Spleen (tissue), 11 donors: ENCODE measurements around the gene CASP8. TPM values are rescaled to one million over a fixed set of nuclear protein-coding genes. Genes with fewer than 3 reads are reported as not detected.

ENCODE experiments used
- DNase-seq: peaks from one replicate; pipeline ENCODE4 v3.0.0-alpha.2; 2020
- H3K27ac ChIP-seq, 8 donors: fragments of 200-600 bp; sonication (generic) in 7 of 8; 1 replicate in 4 of 8; 2 replicates in 4 of 8; pipeline versions ENCODE4 v1.5.0 to v1.8.0; 2016 to 2021; ENCODE audit warnings: inconsistent platforms in 4 of 8, mild to moderate bottlenecking in 4 of 8, moderate library complexity in 1 of 8
- H3K27me3 ChIP-seq, 7 donors: fragments of 200-600 bp; sonication (generic) in 6 of 7; replicated peaks in 1 of 7; 1 replicate in 4 of 7; 2 replicates in 3 of 7; pipeline versions ENCODE4 v1.5.0 to v1.8.0; 2016 to 2021; ENCODE audit warnings: inconsistent platforms in 3 of 7, mild to moderate bottlenecking in 1 of 7
- H3K36me3 ChIP-seq, 6 donors: fragments of 200-600 bp; sonication (generic) in 5 of 6; 1 replicate in 4 of 6; 2 replicates in 2 of 6; pipeline versions ENCODE4 v1.5.0 to v1.8.0; 2016 to 2021; ENCODE audit warnings: inconsistent platforms in 2 of 6
- H3K4me1 ChIP-seq, 6 donors: fragments of 200-600 bp; sonication (generic) in 5 of 6; 1 replicate in 3 of 6; 2 replicates in 3 of 6; pipeline versions ENCODE4 v1.5.0 to v1.8.0; 2016 to 2021; ENCODE audit warnings: inconsistent platforms in 3 of 6
- H3K4me3 ChIP-seq, 8 donors: fragments of 200-600 bp; sonication (generic) in 7 of 8; 1 replicate in 4 of 8; 2 replicates in 4 of 8; pipeline versions ENCODE4 v1.5.0 to v1.8.0; 2016 to 2021; ENCODE audit warnings: inconsistent platforms in 4 of 8, mild to moderate bottlenecking in 4 of 8, moderate library complexity in 2 of 8
- H3K9me3 ChIP-seq, 8 donors: fragments of 200-600 bp; sonication (generic) in 7 of 8; 1 replicate in 4 of 8; 2 replicates in 4 of 8; pipeline versions ENCODE4 v1.5.0 to v1.8.0; 2016 to 2021; ENCODE audit warnings: inconsistent platforms in 4 of 8
- CTCF ChIP-seq, 11 experiments: fragments of 200-600 bp in 7 of 11; fragments of 450-650 bp in 4 of 11; sonication (generic) in 4 of 11; IDR thresholded peaks in 8 of 11; conservative IDR thresholded peaks in 3 of 11; 1 replicate in 7 of 11; 2 replicates in 4 of 11; pipeline versions ENCODE4 v1.4.0 to v1.8.0; 2016 to 2021; ENCODE audit warnings: antibody characterized with exemption in 11 of 11, inconsistent platforms in 4 of 11, mild to moderate bottlenecking in 1 of 11
- POLR2A ChIP-seq, 3 donors: fragments of 450-650 bp; IDR thresholded peaks; one replicate each; pipeline ENCODE4 v1.5.1; 2017; ENCODE audit warnings: antibody characterized with exemption in 3 of 3, mild to moderate bottlenecking in 1 of 3
- POLR2AphosphoS5 ChIP-seq, 3 donors: sonication (generic); formaldehyde crosslinking; IDR thresholded peaks; one replicate each; pipeline ENCODE4 v1.5.1; 2017; ENCODE audit warnings: antibody characterized with exemption in 3 of 3
- WGBS, 5 donors: extraction: QIAGEN DNeasy Blood & Tissue Kit in 3 of 5; methylation state at CpG; one replicate each; pipeline versions ENCODE4 v1.1.5 to v1.1.7; 2013 to 2018; 5-methylcytosine and 5-hydroxymethylcytosine counted together
- intact Hi-C: fragments of 100-400 bp; cut with DNase I; formaldehyde crosslinking; loops from one replicate; pipeline ENCODE4 v1.15.0; 2023; ENCODE audit warnings: low total_unique reads
- polyA plus RNA-seq, 3 donors: library from polyadenylated mRNA; stranded (reverse); fragments of 200-250 nt; gene quantifications; one replicate each; pipeline ENCODE4 v1.2.1, GENCODE V29; 2013
- total RNA-seq, 7 donors: library from RNA; depleted of rRNA in 3 of 7; stranded (reverse); fragments of >200 nt in 3 of 7; fragmentation: NEBNext Ultra II Directional in 4 of 7; extraction: Animal tissue kit (Norgen Biotek cat#: 25700) in 4 of 7; gene quantifications; one replicate each; pipeline versions ENCODE4 v1.1.0 to v1.2.1, GENCODE V29; 2016 to 2021
- donor health status: healthy with polysubstance abuse.
- donor health status: DM: no; HTN: no; CAD: no; lungs with moderate emphysema.
- donor health status: DM: no; HTN: no; CAD: no.
- donor health status: Bipolar disorder and iron deficiency.
- donor health status: healthy.
- donor health status: DM: no; HTN: no; CAD: no.
- donor health status: DM: yes; HTN: yes; CAD: no.

CASP8 gene
- total and polyA plus RNA-seq, 10 donors, result 20.3 to 100 (median 78.7) TPM

GRCh38 chr2:201228271-201228911, 31.9 kb upstream of the CASP8 start:
- TF ChIP-seq POLR2A (IDR thresholded peaks at IDR 0.05) (no peak), POLR2AphosphoS5 (IDR thresholded peaks at IDR 0.05) (no peak), CTCF (IDR thresholded peaks at IDR 0.05 in 8 of 11, conservative IDR thresholded peaks at IDR 0.05 in 3 of 11) (no peak)
- WGBS, 5 donors, result 60 to 73% (median 70%) methylated on average over 3 of the region's 3 CpGs
- Histone ChIP-seq H3K36me3 (no peaks in the 10 kb centered on the region), H3K4me3 (no peak overlapping the region), H3K4me1 (peaks cover 13 to 36% (median 25%) of the 10 kb centered on the region in 6 donors), H3K27me3 (no peaks in the 10 kb centered on the region), H3K27ac (peak overlapping the region in 4 of 8 donors; percentile 3 to 51 (median 16)), H3K9me3 (no peaks in the 10 kb centered on the region)
- no peak for DNase-seq
- intact Hi-C loops, result no loop called here

- TF ChIP-seq POLR2A (IDR thresholded peaks at IDR 0.05) (no peak), CTCF (IDR thresholded peaks at IDR 0.05 in 8 of 11, conservative IDR thresholded peaks at IDR 0.05 in 3 of 11) (no peak), POLR2AphosphoS5 (IDR thresholded peaks at IDR 0.05) (no peak)
- WGBS, 5 donors, result 26 to 52% (median 39%) methylated on average over 12 of the region's 12 CpGs
- intact Hi-C loops, result no loop called here
These were observed 31.4 kb upstream of the CASP8 start for GRCh38 chr2:201228912-201229290.

GRCh38 chr2:201231781-201232466, 28.4 kb upstream of the CASP8 start:
- WGBS, 5 donors, result 11 to 13% (median 12%) methylated on average over 8 of the region's 8 CpGs
- no peaks in the 10 kb centered on the region for H3K27me3 ChIP-seq
- peaks cover 30 to 68% (median 53%) of the 10 kb centered on the region in 6 donors for H3K4me1 ChIP-seq
- no peaks in the 10 kb centered on the region for H3K36me3 ChIP-seq
- DNase-seq, result peak; percentile 94
- intact Hi-C loops, result loop anchor here (2.0 kb wide), 1 partner anchor 49 kb away; the partner anchor contains the start of gene CASP10
- H3K27ac ChIP-seq, result peak overlapping the region in 7 of 8 donors; percentile 16 to 92 (median 89)
- H3K9me3 ChIP-seq, result no peaks in the 10 kb centered on the region
- TF ChIP-seq POLR2A (IDR thresholded peaks at IDR 0.05), result no peak
- TF ChIP-seq CTCF (IDR thresholded peaks at IDR 0.05 in 8 of 11, conservative IDR thresholded peaks at IDR 0.05 in 3 of 11), result peak; percentile 79 to 95 (median 89)
- TF ChIP-seq POLR2AphosphoS5 (IDR thresholded peaks at IDR 0.05), result peak; percentile 48 to 90 (median 66)
- peak overlapping the region in 2 of 8 donors; percentile 56 to 83 for H3K4me3 ChIP-seq

More at GRCh38 chr2:201228912-201229290, 31.4 kb upstream of the CASP8 start:
- no peak overlapping the region for H3K4me3 ChIP-seq
- no peak for DNase-seq
- H3K36me3 ChIP-seq, result no peaks in the 10 kb centered on the region
- H3K27me3 ChIP-seq, result no peaks in the 10 kb centered on the region
- peaks cover 13 to 37% (median 26%) of the 10 kb centered on the region in 6 donors for H3K4me1 ChIP-seq
- no peaks in the 10 kb centered on the region for H3K9me3 ChIP-seq
- peak overlapping the region in 4 of 8 donors; percentile 3 to 23 (median 12) for H3K27ac ChIP-seq

GRCh38 chr2:201232467-201232815, 27.9 kb upstream of the CASP8 start:
- intact Hi-C loops, result loop anchor here (2.0 kb wide), 1 partner anchor 50 kb away; the partner anchor contains the start of gene CASP10
- H3K9me3 ChIP-seq, result no peaks in the 10 kb centered on the region
- WGBS, 5 donors, result 22 to 37% (median 29%) methylated on average over 3 of the region's 3 CpGs
- no peak for DNase-seq
- TF ChIP-seq POLR2A (IDR thresholded peaks at IDR 0.05) (no peak), CTCF (IDR thresholded peaks at IDR 0.05 in 8 of 11, conservative IDR thresholded peaks at IDR 0.05 in 3 of 11) (peak in 5 of 11 experiments; percentile 5 to 57 (median 35)), POLR2AphosphoS5 (IDR thresholded peaks at IDR 0.05) (no peak)
- H3K27me3 ChIP-seq, result no peaks in the 10 kb centered on the region
- peaks cover 34 to 73% (median 57%) of the 10 kb centered on the region in 6 donors for H3K4me1 ChIP-seq
- H3K4me3 ChIP-seq, result peak overlapping the region in 4 of 8 donors; percentile 55 to 83 (median 63)
- peaks cover 0 to 2% (median 0%) of the 10 kb centered on the region in 6 donors for H3K36me3 ChIP-seq
- peak overlapping the region in 6 of 8 donors; percentile 84 to 92 (median 90) for H3K27ac ChIP-seq
